ENCODE data around the gene PDGFC.

PDGFC gene

GRCh38 chr4:156746111-156746510 is 225.5 kb downstream of the PDGFC start:
- DNase-seq (ENCODE audit: low spot score): no peak

GRCh38 chr4:156738766-156739165 is 232.8 kb downstream of the PDGFC start:
- DNase-seq (ENCODE audit: low spot score): no peak

- peak; percentile 20 for DNase-seq (ENCODE audit: low spot score)
Observed at GRCh38 chr4:156734965-156735895, 236.4 kb downstream of the PDGFC start.

GRCh38 chr4:156733582-156733981 is 238.0 kb downstream of the PDGFC start:
- DNase-seq (ENCODE audit: low spot score): no peak

- no peak for DNase-seq (ENCODE audit: low spot score)
Observed at GRCh38 chr4:156732634-156733033, 239.0 kb downstream of the PDGFC start.

- no peak for DNase-seq (ENCODE audit: low spot score)
Observed at GRCh38 chr4:156729416-156729815, 242.2 kb downstream of the PDGFC start.

- DNase-seq (ENCODE audit: low spot score): no peak
Observed at GRCh38 chr4:156725257-156725656, 246.3 kb downstream of the PDGFC start.

GRCh38 chr4:156723951-156724668 is 247.5 kb downstream of the PDGFC start:
- no peak for DNase-seq (ENCODE audit: low spot score)

- no peak for DNase-seq (ENCODE audit: low spot score)
Observed at GRCh38 chr4:156718226-156718625, 253.4 kb downstream of the PDGFC start.

- DNase-seq (ENCODE audit: low spot score): no peak
Observed at GRCh38 chr4:156711193-156711590, 260.4 kb downstream of the PDGFC start.
